Mesendoderm (in vitro differentiated cells): ENCODE results near the gene RNF213.
A peak's percentile ranks its signal among the peaks of the same experiment; 100 is the strongest.
"Not testable (repeated sequence)": the region's sequence is repeated elsewhere in the genome, so short reads cannot be mapped to it uniquely, and the experiment has no call there.

Experiments used
- DNase-seq: peaks from one replicate; pipeline ENCODE4 v3.0.0; 2013
- H2AK5ac ChIP-seq: 2 replicates; pipeline ENCODE4 v1.6.1; 2013; ENCODE audit warnings: low read length, inconsistent platforms
- H2BK120ac ChIP-seq: 2 replicates; pipeline ENCODE4 v1.6.1; 2013; ENCODE audit warnings: low read depth, mild to moderate bottlenecking, low read length, moderate library complexity, mixed read lengths
- H2BK15ac ChIP-seq: replicated peaks from 2 replicates; pipeline ENCODE4 v1.6.1; 2013; ENCODE audit warnings: low read depth, mild to moderate bottlenecking, moderate library complexity
- H2BK5ac ChIP-seq: 2 replicates; pipeline ENCODE4 v1.6.1; 2013; ENCODE audit warnings: low read length, inconsistent platforms
- H3K18ac ChIP-seq: 2 replicates; pipeline ENCODE4 v1.6.1; 2013; ENCODE audit warnings: mild to moderate bottlenecking, low read length, mixed read lengths
- H3K23ac ChIP-seq: one replicate; pipeline ENCODE4 v1.6.1; 2013; ENCODE audit warnings: low read length
- H3K27ac ChIP-seq: 2 replicates; pipeline ENCODE4 v1.5.1; 2013; ENCODE audit warnings: low read depth, mild to moderate bottlenecking, inconsistent platforms, low read length, moderate library complexity
- H3K27me3 ChIP-seq: 2 replicates; pipeline ENCODE4 v1.6.1; 2013; ENCODE audit warnings: low read length, control low read depth, mild to moderate bottlenecking, inconsistent platforms; ENCODE audit not compliant: insufficient read depth, poor library complexity
- H3K36me3 ChIP-seq: 2 replicates; pipeline ENCODE4 v1.6.1; 2013; ENCODE audit warnings: low read length, inconsistent platforms; ENCODE audit not compliant: control insufficient read depth, insufficient read depth
- H3K4ac ChIP-seq: one replicate; pipeline ENCODE4 v1.6.1; 2013; ENCODE audit warnings: low read depth, mild to moderate bottlenecking, low read length, moderate library complexity
- H3K4me1 ChIP-seq: 2 replicates; pipeline ENCODE4 v1.6.1; 2013; ENCODE audit warnings: low read depth, low read length, inconsistent platforms; ENCODE audit not compliant: control insufficient read depth
- H3K4me2 ChIP-seq: 2 replicates; pipeline ENCODE4 v1.6.1; 2013; ENCODE audit warnings: low read length
- H3K4me3 ChIP-seq: 2 replicates; pipeline ENCODE4 v1.5.1; 2013; ENCODE audit warnings: mild to moderate bottlenecking, low read length
- H3K56ac ChIP-seq: one replicate; pipeline ENCODE4 v1.6.1; 2013; ENCODE audit warnings: low read length
- H3K79me1 ChIP-seq: 2 replicates; pipeline ENCODE4 v1.6.1; 2013; ENCODE audit warnings: low read length, inconsistent platforms
- H3K79me2 ChIP-seq: 2 replicates; pipeline ENCODE4 v1.6.1; 2013; ENCODE audit warnings: mild to moderate bottlenecking, low read length; ENCODE audit not compliant: control insufficient read depth, insufficient read depth
- H3K9ac ChIP-seq: 2 replicates; pipeline ENCODE4 v1.6.1; 2013; ENCODE audit warnings: low read length, inconsistent platforms
- H4K5ac ChIP-seq: one replicate; pipeline ENCODE4 v1.6.1; 2013; ENCODE audit warnings: low read length
- H4K8ac ChIP-seq: one replicate; pipeline ENCODE4 v1.6.1; 2013; ENCODE audit warnings: low read depth, mild to moderate bottlenecking, control low read depth, low read length, moderate library complexity
- WGBS: extraction: QIAGEN DNeasy Blood & Tissue Kit; methylation state at CpG from one replicate; pipeline ENCODE4 v1.1.7; 2013; ENCODE audit warnings: low lambda C conversion rate, missing lambda C conversion rate; ENCODE audit not compliant: insufficient coverage; ENCODE audit errors: extremely low coverage; 5-methylcytosine and 5-hydroxymethylcytosine counted together

The RNF213 gene

GRCh38 chr17:80401086-80401485 is 140.4 kb downstream of the RNF213 start:
- H2BK15ac ChIP-seq, DNase-seq: not testable (repeated sequence)

GRCh38 chr17:80402102-80402501 is 141.4 kb downstream of the RNF213 start:
- H2BK15ac ChIP-seq, H3K4me3 ChIP-seq, H3K56ac ChIP-seq, H3K27me3 ChIP-seq, H2BK120ac ChIP-seq, H3K4me1 ChIP-seq, H3K23ac ChIP-seq, H2BK5ac ChIP-seq, DNase-seq, H3K36me3 ChIP-seq, H3K79me2 ChIP-seq, H3K79me1 ChIP-seq, H4K8ac ChIP-seq, H3K18ac ChIP-seq, H3K27ac ChIP-seq, H2AK5ac ChIP-seq, H3K4me2 ChIP-seq, H3K9ac ChIP-seq, H4K5ac ChIP-seq, H3K4ac ChIP-seq: not testable (repeated sequence)
- WGBS = no CpG with 5 or more reads among the region's 13 CpGs

More at GRCh38 chr17:80401086-80401485, 140.4 kb downstream of the RNF213 start:
- H2AK5ac ChIP-seq, H4K5ac ChIP-seq, H3K4me3 ChIP-seq, H3K27me3 ChIP-seq, H3K79me2 ChIP-seq, H4K8ac ChIP-seq, H3K23ac ChIP-seq, H3K9ac ChIP-seq, H3K4me2 ChIP-seq, H3K27ac ChIP-seq, H3K18ac ChIP-seq, H3K56ac ChIP-seq, H3K79me1 ChIP-seq, H2BK120ac ChIP-seq, H3K36me3 ChIP-seq, H2BK5ac ChIP-seq, H3K4ac ChIP-seq: not testable (repeated sequence)
- WGBS = no CpG with 5 or more reads among the region's 9 CpGs
- peaks cover 11% of the 10 kb centered on the region for H3K4me1 ChIP-seq

GRCh38 chr17:80402959-80403358 is 142.3 kb downstream of the RNF213 start:
- no CpG with 5 or more reads among the region's 4 CpGs for WGBS

GRCh38 chr17:80406146-80406545 is 145.5 kb downstream of the RNF213 start:
- Histone ChIP-seq H3K56ac (no peak overlapping the region), H3K18ac (no peak overlapping the region), H4K5ac (no peak overlapping the region), H3K4me3 (no peak overlapping the region), H3K4ac (no peak overlapping the region), H3K4me1 (no peaks in the 10 kb centered on the region), H3K23ac (no peak overlapping the region), H3K79me1 (no peaks in the 10 kb centered on the region), H3K36me3 (no peaks in the 10 kb centered on the region), H3K27me3 (no peaks in the 10 kb centered on the region), H3K79me2 (no peaks in the 10 kb centered on the region), H3K9ac (no peak overlapping the region), H2BK5ac (no peak overlapping the region), H2BK15ac (no peak overlapping the region), H2AK5ac (no peak overlapping the region), H2BK120ac (no peak overlapping the region), H3K4me2 (no peak overlapping the region), H3K27ac (no peak overlapping the region), H4K8ac (no peak overlapping the region)
- DNase-seq = no peak
- no CpG with 5 or more reads among the region's 8 CpGs for whole genome bisulfite sequencing

More at GRCh38 chr17:80402959-80403358, 142.3 kb downstream of the RNF213 start:
- H3K36me3 ChIP-seq = no peaks in the 10 kb centered on the region
- H4K5ac ChIP-seq = no peak overlapping the region
- no peak overlapping the region for H3K9ac ChIP-seq
- DNase-seq = no peak
- H2BK120ac ChIP-seq = no peak overlapping the region
- no peak overlapping the region for H3K18ac ChIP-seq
- no peak overlapping the region for H3K27ac ChIP-seq
- no peak overlapping the region for H2BK15ac ChIP-seq
- H3K4me1 ChIP-seq = no peaks in the 10 kb centered on the region
- no peak overlapping the region for H3K56ac ChIP-seq
- H3K27me3 ChIP-seq = no peaks in the 10 kb centered on the region
- no peak overlapping the region for H3K23ac ChIP-seq
- H2AK5ac ChIP-seq = no peak overlapping the region
- H3K4ac ChIP-seq = no peak overlapping the region
- H3K79me1 ChIP-seq = no peaks in the 10 kb centered on the region
- no peaks in the 10 kb centered on the region for H3K79me2 ChIP-seq
- H3K4me3 ChIP-seq = no peak overlapping the region
- H4K8ac ChIP-seq = no peak overlapping the region
- no peak overlapping the region for H2BK5ac ChIP-seq
- no peak overlapping the region for H3K4me2 ChIP-seq

- H3K56ac ChIP-seq, H2BK5ac ChIP-seq, H3K18ac ChIP-seq, H3K27me3 ChIP-seq, H4K5ac ChIP-seq, H3K36me3 ChIP-seq, H2AK5ac ChIP-seq, H4K8ac ChIP-seq, H3K4me1 ChIP-seq, H3K79me1 ChIP-seq, H2BK15ac ChIP-seq, H3K23ac ChIP-seq, H3K4me3 ChIP-seq, H3K9ac ChIP-seq, H3K79me2 ChIP-seq, H2BK120ac ChIP-seq, H3K4me2 ChIP-seq, H3K27ac ChIP-seq, H3K4ac ChIP-seq: not testable (repeated sequence)
- peak; percentile 14 for DNase-seq
- WGBS = no CpG with 5 or more reads among the region's 5 CpGs
Observed at GRCh38 chr17:80407917-80408316, 147.3 kb downstream of the RNF213 start.

- no peak overlapping the region for H3K4me2 ChIP-seq
- no peak overlapping the region for H3K4me3 ChIP-seq
- WGBS = no CpG with 5 or more reads among the region's 6 CpGs
- no peak overlapping the region for H2BK15ac ChIP-seq
- H3K79me1 ChIP-seq = no peaks in the 10 kb centered on the region
- no peak overlapping the region for H2BK5ac ChIP-seq
- no peak overlapping the region for H2AK5ac ChIP-seq
- no peak overlapping the region for H4K8ac ChIP-seq
- H3K79me2 ChIP-seq = no peaks in the 10 kb centered on the region
- H3K23ac ChIP-seq = peak overlapping the region; percentile 45
- no peak overlapping the region for H3K56ac ChIP-seq
- no peak overlapping the region for H2BK120ac ChIP-seq
- H3K4ac ChIP-seq = no peak overlapping the region
- no peak for DNase-seq
- H3K27ac ChIP-seq = no peak overlapping the region
- H4K5ac ChIP-seq = no peak overlapping the region
- H3K4me1 ChIP-seq = no peaks in the 10 kb centered on the region
- H3K27me3 ChIP-seq = peaks cover 3% of the 10 kb centered on the region
- no peak overlapping the region for H3K18ac ChIP-seq
- H3K9ac ChIP-seq = no peak overlapping the region
- no peaks in the 10 kb centered on the region for H3K36me3 ChIP-seq
Observed at GRCh38 chr17:80408872-80409271, 148.2 kb downstream of the RNF213 start.
